ENCODE measurements around the gene PRRT1. TPM values are rescaled to one million over a fixed set of nuclear protein-coding genes. Genes with fewer than 3 reads are reported as not detected.

PRRT1 gene
- total RNA-seq (1 to 10 TPM in 1 of 9 donors, under 1 TPM in 8; 0.28 to 1.1 (median 0.61) TPM), polyA plus RNA-seq (under 1 TPM; 0.82 to 0.95 TPM)
- long read RNA-seq, donor 1, result 0 reads
- long read RNA-seq, donor 2, result 0 reads
- long read RNA-seq, donor 3, partial matches to known transcripts, result 0 of 2 reads
- long read RNA-seq, donor 3, other reads (novel, unspliced or antisense), result 0 of 2 reads

- 23 to 27% (median 24%) methylated on average over 18 to 22 of the region's 24 CpGs for WGBS, 4 donors
- no peak for ATAC-seq
Measured at GRCh38 chr6:32151863-32152768, at the start of gene PRRT1. Gene PRRT1 (minus strand): TSS chr6:32151939. CDS start chr6:32151827, 112 bp downstream.

GRCh38 chr6:32200711-32201475, 49.2 kb upstream of the PRRT1 start:
- intact Hi-C loops (cut with DNase I), result no loop called here
- H3K4me1 ChIP-seq, result peaks cover 4 to 19% (median 11%) of the 10 kb centered on the region in 12 donors
- ATAC-seq, result no peak
- TF ChIP-seq, protein P1, sequence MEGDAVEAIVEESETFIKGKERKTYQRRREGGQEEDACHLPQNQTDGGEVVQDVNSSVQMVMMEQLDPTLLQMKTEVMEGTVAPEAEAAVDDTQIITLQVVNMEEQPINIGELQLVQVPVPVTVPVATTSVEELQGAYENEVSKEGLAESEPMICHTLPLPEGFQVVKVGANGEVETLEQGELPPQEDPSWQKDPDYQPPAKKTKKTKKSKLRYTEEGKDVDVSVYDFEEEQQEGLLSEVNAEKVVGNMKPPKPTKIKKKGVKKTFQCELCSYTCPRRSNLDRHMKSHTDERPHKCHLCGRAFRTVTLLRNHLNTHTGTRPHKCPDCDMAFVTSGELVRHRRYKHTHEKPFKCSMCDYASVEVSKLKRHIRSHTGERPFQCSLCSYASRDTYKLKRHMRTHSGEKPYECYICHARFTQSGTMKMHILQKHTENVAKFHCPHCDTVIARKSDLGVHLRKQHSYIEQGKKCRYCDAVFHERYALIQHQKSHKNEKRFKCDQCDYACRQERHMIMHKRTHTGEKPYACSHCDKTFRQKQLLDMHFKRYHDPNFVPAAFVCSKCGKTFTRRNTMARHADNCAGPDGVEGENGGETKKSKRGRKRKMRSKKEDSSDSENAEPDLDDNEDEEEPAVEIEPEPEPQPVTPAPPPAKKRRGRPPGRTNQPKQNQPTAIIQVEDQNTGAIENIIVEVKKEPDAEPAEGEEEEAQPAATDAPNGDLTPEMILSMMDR (IDR thresholded peaks at IDR 0.05), result no peak
- no peak for TF ChIP-seq POLR2A (IDR thresholded peaks at IDR 0.05)
- H3K27ac ChIP-seq, result no peak overlapping the region
- DNase-seq, result no peak
- no peaks in the 10 kb centered on the region for H3K27me3 ChIP-seq
- H3K36me3 ChIP-seq, result peaks cover 0 to 59% (median 27%) of the 10 kb centered on the region in 9 donors
- WGBS, 4 donors, result 82 to 91% (median 89%) methylated on average over 8 to 13 of the region's 13 CpGs
- no peaks in the 10 kb centered on the region for H3K9me3 ChIP-seq
- H3K4me3 ChIP-seq, result no peak overlapping the region

More at GRCh38 chr6:32151863-32152768, at the start of gene PRRT1:
- DNase-seq, result no peak
- H3K4me1 ChIP-seq, result peaks cover 6 to 41% (median 21%) of the 10 kb centered on the region in 12 donors
- peaks cover 0 to 48% (median 6%) of the 10 kb centered on the region in 9 donors for H3K27me3 ChIP-seq
- TF ChIP-seq, protein P1 (IDR thresholded peaks at IDR 0.05), result no peak
- TF ChIP-seq POLR2A (IDR thresholded peaks at IDR 0.05), result no peak
- peaks cover 0 to 20% (median 13%) of the 10 kb centered on the region in 9 donors for H3K36me3 ChIP-seq
- intact Hi-C loops (cut with DNase I), result loop anchor here in 7 of 10 donors (1.0 to 10.0 kb wide), 6 partner anchors 21 to 107 kb away; partner anchors contain the start of gene FKBPL (in 1 of the 7)
- H3K27ac ChIP-seq, result peak within 1 kb of the TSS in 11 of 12 donors; percentile 80 to 96 (median 92)
- no peaks in the 10 kb centered on the region for H3K9me3 ChIP-seq
- H3K4me3 ChIP-seq, result peak within 1 kb of the TSS in 10 of 12 donors; percentile 66 to 91 (median 80)

DNA sequence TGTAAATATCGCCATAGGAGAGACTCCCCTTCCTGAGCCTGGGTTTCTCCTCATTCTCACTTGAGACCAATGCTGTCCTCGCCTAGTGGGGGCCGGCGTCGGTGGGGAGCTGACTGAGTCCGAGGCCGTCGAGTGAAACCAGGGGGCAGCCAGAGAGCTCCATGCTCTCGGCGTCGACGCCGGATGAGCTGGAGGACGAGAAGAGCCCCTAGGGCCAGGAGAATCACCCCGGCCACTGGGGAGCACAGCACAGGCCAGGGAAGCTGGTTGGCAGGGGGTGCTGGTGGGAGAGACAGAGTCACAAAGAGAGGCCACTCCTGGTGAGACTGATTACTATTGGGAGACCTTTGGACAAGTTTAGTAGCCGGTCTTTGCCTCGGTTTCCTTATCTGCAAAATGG, 47.1 kb upstream of the PRRT1 start:
- no peak for DNase-seq
- intact Hi-C loops (cut with DNase I), result loop anchor here in 2 of 10 donors (5.0 to 10.0 kb wide), 4 partner anchors 43 to 1006 kb away; partner anchors contain the start of genes HSD17B8 (in 1 of the 2), RING1 (in 1 of the 2), RXRB (in 1 of the 2) and SLC39A7 (in 1 of the 2)
- Histone ChIP-seq H3K27ac (peak overlapping the region in 3 of 12 donors; percentile 3 to 100 (median 98)), H3K4me3 (no peak overlapping the region), H3K9me3 (no peaks in the 10 kb centered on the region), H3K27me3 (no peaks in the 10 kb centered on the region), H3K36me3 (peaks cover 0 to 45% (median 22%) of the 10 kb centered on the region in 9 donors), H3K4me1 (peaks cover 4 to 32% (median 20%) of the 10 kb centered on the region in 12 donors)
- 71 to 89% (median 82%) methylated on average over 10 to 17 of the region's 17 CpGs for WGBS, 4 donors
- ATAC-seq, result no peak
- TF ChIP-seq, protein P1 (IDR thresholded peaks at IDR 0.05), result no peak
- no peak for TF ChIP-seq POLR2A (IDR thresholded peaks at IDR 0.05)
